Urinary bladder (tissue), 4 donors: ENCODE results near the gene DPP6. TPM values are rescaled to one million over a fixed set of nuclear protein-coding genes. Genes with fewer than 3 reads are reported as not detected.

Source experiments
- DNase-seq: peaks from one replicate; pipeline ENCODE4 v3.0.0-alpha.2; 2015; ENCODE audit errors: extremely low spot score
- H3K27ac ChIP-seq: one replicate; pipeline ENCODE4 v1.5.1; 2013; ENCODE audit warnings: low read depth, mild to moderate bottlenecking, moderate library complexity
- H3K36me3 ChIP-seq: one replicate; pipeline ENCODE4 v1.6.1; 2013; ENCODE audit warnings: mild to moderate bottlenecking, moderate library complexity; ENCODE audit not compliant: insufficient read depth
- H3K4me1 ChIP-seq: one replicate; pipeline ENCODE4 v1.6.1; 2013; ENCODE audit warnings: mild to moderate bottlenecking, moderate library complexity; ENCODE audit not compliant: insufficient read depth
- H3K4me3 ChIP-seq: one replicate; pipeline ENCODE4 v1.5.1; 2013; ENCODE audit warnings: low read depth, low read length
- whole genome bisulfite sequencing: extraction: QIAGEN DNeasy Blood & Tissue Kit; methylation state at CpG from one replicate; pipeline ENCODE4 v1.1.7; 2013; 5-methylcytosine and 5-hydroxymethylcytosine counted together
- polyA plus RNA-seq: library from polyadenylated mRNA; stranded (reverse); fragments of 200-250 nt; gene quantifications from one replicate; pipeline ENCODE4 v1.2.3, GENCODE V29; 2013
- total RNA-seq: library from RNA; depleted of rRNA; stranded (reverse); fragments of >200 nt; gene quantifications from one replicate; pipeline ENCODE4 v1.2.3, GENCODE V29; 2014
- donor health status: healthy with polysubstance abuse.
- donor health status: healthy.

DPP6 gene
- total and polyA plus RNA-seq, 2 donors: 1.2 to 2.4 TPM

DNA sequence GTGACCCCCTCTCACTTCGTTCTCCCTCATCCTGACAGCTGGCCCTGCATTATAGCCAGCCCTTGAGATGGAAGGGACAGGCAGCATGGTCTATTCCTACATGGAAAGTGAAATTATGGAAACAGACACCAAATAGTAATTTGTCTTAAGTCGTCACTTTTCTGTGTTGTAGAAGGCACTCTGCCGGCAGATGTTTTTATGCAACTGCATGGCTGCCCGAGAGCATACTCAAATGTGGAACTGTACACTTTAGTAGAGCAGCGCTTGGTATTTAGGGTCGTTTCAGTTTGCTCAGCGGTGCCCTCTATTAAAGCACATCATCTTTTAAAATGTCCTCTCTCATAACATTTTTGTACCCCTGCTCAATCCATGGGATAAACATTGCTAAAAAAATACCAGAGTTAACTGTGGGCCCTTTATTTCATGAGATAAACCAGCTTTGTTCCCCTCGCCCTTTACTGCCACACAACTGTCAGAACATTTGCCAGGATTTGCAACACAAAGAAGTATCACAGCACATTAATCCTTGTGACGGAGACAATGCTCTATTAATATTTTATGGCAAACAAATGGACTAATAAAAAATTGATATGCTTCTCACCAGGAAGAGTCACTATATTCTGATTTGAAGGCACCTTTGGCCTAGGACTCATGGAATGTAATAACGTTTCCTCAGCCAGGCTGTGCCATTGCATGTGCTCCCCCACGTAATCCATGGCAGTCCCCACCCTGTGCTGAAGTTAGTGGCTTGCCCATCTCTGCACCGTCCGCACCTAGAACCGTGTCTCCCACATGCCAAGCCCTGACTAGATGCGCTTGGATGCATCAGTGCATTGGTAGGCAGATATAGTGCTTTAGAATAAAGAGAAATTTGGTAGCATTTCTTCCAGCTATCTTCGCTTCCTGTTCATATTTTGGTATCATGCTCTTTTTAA, 729.4 kb downstream of the DPP6 start:
- no peak overlapping the region for H3K27ac ChIP-seq
- no peaks in the 10 kb centered on the region for H3K36me3 ChIP-seq
- H3K4me1 ChIP-seq: no peaks in the 10 kb centered on the region
- no peak overlapping the region for H3K4me3 ChIP-seq
- WGBS: 66% methylated on average over 16 of the region's 16 CpGs
- DNase-seq: no peak

DNA sequence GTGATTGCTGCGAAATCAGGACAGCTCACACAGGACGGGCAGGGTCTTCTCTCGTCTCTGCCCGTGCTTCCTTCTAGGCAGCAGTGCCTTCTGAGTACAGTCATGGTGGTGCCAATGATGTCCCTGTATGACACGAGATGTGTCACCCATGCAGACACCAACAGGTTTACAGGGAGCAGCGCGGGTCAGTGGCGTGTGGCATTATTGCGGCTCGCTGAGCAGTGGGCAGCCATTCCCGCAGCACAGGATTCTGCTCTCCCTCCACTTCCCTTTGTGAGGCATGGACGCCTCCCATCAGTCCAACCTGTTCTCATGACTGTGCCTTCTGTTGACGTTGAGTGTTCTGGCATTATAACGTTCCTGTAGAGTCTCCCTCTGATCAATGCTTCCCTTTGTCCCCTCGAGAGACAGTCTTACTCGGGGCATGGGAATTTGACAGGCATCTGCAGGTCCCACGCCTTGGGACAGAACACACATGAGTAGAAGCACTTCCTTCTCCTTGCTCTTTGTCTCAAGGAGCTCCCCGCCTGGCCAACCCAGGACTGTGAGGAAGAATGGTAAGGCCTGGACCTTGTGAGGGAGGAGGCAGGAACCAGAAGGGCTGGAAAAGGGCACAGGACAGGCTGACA, 731.2 kb downstream of the DPP6 start:
- DNase-seq: no peak
- Histone ChIP-seq H3K36me3 (no peaks in the 10 kb centered on the region), H3K4me1 (no peaks in the 10 kb centered on the region), H3K4me3 (no peak overlapping the region), H3K27ac (no peak overlapping the region)
- 86% methylated on average over 18 of the region's 18 CpGs for WGBS

DNA sequence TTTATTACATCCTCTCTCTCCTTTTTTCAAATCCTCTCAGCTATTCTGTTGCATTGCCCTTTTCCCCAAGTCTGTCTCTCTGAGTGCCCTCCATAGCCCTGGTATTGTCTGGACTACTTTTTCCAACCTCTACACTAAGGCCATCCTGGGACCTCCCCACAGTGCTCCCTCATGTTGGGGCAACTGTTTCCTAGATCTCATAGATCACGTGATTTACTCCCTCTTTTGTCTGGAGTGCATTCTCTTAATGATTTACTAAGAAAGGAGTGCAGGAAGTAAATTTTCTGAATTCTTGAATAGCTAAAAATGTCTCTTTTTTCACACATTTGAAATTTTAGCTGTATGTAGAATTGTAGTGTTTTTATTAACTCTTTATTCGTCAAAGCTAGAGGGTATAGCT, 733.7 kb downstream of the DPP6 start:
- Histone ChIP-seq H3K4me1 (no peaks in the 10 kb centered on the region), H3K4me3 (no peak overlapping the region), H3K27ac (no peak overlapping the region), H3K36me3 (no peaks in the 10 kb centered on the region)
- WGBS: 78% methylated on average over 2 of the region's 2 CpGs
- DNase-seq: no peak

DNA sequence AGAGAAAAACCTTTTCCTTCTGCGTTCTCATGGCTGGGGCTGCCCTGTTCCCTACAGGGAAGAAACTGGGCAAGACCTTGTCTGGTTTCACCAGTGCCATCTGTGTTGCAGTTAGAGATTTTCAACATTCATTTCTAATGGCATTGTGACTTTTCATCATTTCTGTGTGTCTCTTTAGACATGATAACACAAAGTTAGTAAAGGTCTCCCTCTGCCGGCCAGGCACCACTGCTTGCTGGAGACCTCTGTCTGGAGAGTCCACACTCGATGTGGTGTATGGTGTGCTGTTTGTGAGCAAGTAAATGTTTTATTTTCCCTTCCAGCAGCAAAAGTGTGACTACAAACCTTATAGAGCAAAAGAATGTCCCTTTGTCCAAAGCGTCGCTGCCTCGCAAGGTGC, 737.2 kb downstream of the DPP6 start:
- Histone ChIP-seq H3K4me1 (no peaks in the 10 kb centered on the region), H3K36me3 (no peaks in the 10 kb centered on the region), H3K4me3 (no peak overlapping the region), H3K27ac (no peak overlapping the region)
- WGBS: 66% methylated on average over 6 of the region's 6 CpGs
- DNase-seq: no peak

DNA sequence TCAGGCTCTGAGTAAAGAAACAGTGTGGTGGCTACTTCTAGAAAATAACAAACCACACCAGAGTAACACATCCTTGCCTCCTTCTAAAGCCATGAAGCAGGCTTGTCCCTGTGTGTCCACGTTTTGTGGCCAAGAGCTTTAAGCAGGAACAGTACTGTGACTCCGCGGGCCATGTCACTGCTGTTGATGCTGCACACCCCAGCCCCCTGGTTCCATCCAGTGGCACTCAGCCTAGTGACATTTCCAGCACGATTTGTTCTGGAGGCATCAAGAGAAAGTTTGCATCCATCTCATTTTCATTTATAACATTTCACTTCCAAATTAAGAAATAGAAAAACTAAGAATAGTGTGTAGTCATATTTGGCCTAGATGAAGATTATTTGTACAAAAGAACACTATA, 739.4 kb downstream of the DPP6 start:
- H3K36me3 ChIP-seq: no peaks in the 10 kb centered on the region
- 84% methylated on average over 4 of the region's 4 CpGs for WGBS
- DNase-seq: no peak
- no peak overlapping the region for H3K4me3 ChIP-seq
- H3K4me1 ChIP-seq: no peaks in the 10 kb centered on the region
- no peak overlapping the region for H3K27ac ChIP-seq

DNA sequence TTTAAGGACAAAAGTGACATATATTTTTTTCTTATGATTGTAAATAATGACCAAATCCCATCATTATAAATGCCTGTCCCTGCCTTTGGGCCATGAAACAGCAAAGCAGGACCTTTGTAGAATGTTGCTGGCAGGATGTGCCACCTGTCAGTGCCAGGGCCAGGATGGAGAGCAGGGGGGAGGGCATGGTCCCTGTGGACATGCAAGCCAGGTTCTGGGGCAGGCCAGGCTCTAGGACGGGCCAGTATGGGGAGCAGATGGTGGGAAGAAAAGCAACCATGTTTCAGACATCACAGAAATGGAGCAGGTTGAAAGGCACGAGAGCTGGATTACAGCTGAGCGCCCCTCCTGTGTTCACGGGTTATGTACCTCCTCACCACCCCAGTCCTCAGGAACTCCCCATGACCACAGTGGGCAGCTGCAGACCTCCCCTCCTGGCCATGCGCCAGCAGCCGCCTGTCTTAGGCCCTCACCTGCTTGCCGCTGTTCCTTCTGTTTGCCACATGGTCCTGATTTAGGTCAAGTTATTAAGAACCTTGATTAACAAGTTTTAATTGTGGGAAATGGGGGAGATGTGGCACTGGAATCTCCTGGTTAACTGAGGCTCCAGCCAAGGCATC, 740.3 kb downstream of the DPP6 start:
- Histone ChIP-seq H3K36me3 (no peaks in the 10 kb centered on the region), H3K4me1 (no peaks in the 10 kb centered on the region), H3K27ac (no peak overlapping the region), H3K4me3 (no peak overlapping the region)
- no peak for DNase-seq
- WGBS: 79% methylated on average over 7 of the region's 7 CpGs

DNA sequence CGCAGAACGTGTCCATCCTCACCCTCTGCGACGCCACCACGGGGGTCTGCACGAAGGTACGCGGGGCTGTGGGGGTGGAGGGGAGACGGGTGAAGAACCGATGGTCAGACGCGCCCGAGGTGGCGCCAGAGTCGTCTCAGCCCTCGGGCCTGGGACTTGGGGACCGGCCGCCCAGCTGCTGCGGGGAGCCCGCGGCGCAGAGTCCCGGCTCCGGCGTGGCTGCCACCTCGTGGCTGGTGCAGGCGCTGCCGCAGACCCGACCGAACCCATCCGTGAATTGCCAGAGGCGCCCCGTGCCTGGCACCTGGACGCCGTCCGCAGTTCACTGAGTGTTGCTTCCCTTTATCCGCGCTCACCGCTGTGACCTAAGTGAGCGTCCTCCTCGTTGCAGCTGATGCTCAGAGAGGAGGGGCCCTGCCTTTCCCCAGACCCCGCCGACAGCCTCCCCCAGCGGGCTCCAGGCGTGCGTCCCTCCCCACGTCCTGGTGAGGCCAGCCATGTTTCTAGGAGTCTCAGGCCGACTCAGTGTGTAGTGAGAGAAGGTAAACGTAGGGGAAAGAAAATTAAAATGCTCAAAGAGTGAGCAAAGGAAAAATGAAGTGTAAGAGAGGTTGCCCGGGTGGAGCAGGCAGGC, 742.1 kb downstream of the DPP6 start:
- 9% methylated on average over 50 of the region's 50 CpGs for WGBS
- no peaks in the 10 kb centered on the region for H3K4me1 ChIP-seq
- no peak overlapping the region for H3K4me3 ChIP-seq
- no peak overlapping the region for H3K27ac ChIP-seq
- no peak for DNase-seq
- no peaks in the 10 kb centered on the region for H3K36me3 ChIP-seq

DNA sequence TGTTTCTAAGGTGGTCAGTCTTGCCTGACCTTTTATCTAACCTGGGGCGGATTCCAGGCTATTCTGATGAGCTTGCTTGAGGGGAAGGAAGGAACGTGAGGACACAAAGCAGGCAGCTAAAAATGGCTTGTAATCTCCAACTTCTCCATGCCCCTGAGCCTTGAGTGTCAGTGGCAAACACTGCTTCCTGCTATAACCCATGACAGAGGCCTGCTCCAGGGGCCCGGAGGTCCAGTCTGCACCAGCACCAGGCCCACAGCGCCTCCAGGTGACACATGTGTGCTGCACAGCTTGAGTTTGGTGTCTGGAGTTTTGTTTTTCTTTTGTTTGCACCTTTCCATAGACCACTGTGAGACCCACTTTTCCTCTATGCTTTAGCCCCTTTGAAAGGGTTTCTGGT, 742.8 kb downstream of the DPP6 start:
- no peak overlapping the region for H3K27ac ChIP-seq
- no peaks in the 10 kb centered on the region for H3K4me1 ChIP-seq
- no peak for DNase-seq
- 65% methylated on average over 4 of the region's 4 CpGs for WGBS
- no peak overlapping the region for H3K4me3 ChIP-seq
- no peaks in the 10 kb centered on the region for H3K36me3 ChIP-seq

DNA sequence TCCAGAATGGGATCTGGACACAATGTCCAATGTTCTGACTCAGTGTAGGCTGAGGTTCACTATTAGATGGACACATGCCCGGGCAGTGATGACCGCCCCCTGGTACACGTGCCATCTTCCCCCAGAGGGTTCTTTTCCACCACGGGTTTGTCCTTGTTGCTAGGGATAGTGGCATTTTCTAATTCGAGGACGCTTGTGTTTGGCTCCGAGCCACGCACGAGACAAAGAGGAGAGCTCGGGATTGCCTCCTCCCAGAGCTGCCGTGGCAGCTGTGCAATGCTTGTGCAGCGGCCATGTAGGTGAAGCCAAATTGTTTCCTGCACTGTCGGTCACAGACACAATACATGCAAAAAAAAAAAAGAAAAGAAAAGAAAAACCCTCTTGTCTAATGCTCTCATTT, 743.2 kb downstream of the DPP6 start:
- H3K36me3 ChIP-seq: no peaks in the 10 kb centered on the region
- no peak overlapping the region for H3K27ac ChIP-seq
- no peak for DNase-seq
- no peaks in the 10 kb centered on the region for H3K4me1 ChIP-seq
- WGBS: 80% methylated on average over 13 of the region's 13 CpGs
- no peak overlapping the region for H3K4me3 ChIP-seq

DNA sequence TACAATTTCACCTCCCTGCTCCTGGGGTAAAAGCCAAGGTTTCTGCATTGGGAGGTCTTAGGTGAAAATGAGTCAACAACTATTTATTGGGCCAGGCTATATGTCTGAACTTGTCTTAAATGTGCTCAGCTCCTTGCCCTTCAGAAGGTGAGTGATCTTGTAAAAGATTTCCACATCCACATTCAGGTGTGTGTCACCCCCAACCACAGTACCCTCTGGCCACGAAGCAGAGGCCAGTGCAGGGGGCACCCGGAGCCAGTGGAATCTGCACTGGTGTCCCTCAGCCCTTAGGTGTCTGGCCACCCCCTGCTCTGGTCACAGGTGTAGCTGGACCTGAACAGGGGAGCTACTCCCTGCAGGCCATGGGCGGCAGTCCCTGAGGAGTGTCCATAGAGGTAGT, 752.3 kb downstream of the DPP6 start:
- no peak for DNase-seq
- no peaks in the 10 kb centered on the region for H3K4me1 ChIP-seq
- H3K27ac ChIP-seq: no peak overlapping the region
- no peak overlapping the region for H3K4me3 ChIP-seq
- 83% methylated on average over 3 of the region's 3 CpGs for WGBS
- no peaks in the 10 kb centered on the region for H3K36me3 ChIP-seq

DNA sequence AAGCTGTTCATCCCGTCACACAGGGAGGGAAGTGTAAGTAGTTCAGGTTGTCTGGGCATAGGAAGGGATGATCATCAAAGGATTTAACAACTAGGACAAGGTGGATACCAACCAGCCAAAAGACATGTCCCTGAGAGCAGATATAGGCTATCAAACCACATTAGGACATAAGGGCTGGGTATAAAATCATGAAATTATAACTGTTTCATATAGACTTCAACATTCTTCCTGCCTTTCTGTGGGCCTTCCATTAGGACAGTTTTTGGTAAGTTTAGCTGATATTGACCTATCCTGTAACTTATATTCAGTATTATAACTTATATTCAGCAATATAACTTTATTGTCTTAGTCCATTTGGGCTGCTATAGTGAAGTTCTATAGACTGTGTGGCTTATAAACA, 759.8 kb downstream of the DPP6 start:
- WGBS: 82% methylated on average over 1 of the region's 1 CpG
- Histone ChIP-seq H3K4me3 (no peak overlapping the region), H3K36me3 (no peaks in the 10 kb centered on the region), H3K27ac (no peak overlapping the region), H3K4me1 (no peaks in the 10 kb centered on the region)
- DNase-seq: no peak

DNA sequence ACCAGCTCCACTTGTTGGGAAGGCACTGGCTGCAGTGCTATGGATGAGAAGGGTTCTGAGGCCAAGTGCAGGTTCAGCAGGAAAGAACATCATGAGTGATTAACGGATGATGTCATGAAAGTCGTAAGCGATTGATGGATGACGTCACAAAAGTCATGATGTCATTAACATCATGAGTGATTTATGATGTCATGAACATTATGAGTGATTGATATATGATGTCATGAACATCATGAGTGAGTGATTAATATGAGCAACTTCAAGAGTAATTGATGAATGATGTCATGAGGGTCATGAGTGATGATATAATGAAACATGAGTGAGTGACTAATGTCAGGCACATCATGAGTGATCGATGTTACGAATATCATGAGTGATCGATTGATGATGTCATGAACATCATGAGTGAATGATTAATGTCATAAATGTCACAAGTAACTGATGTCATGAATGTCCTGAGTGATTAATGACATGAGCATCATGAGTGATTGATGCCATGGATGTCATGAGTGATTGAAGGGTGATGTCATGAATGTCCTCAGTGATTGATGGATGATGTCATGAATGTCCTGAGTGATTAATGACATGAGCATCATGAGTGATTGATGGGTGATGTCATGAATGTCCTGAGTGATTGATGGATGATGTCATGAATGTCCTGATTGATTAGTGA, 765.2 kb downstream of the DPP6 start:
- Histone ChIP-seq H3K36me3 (no peaks in the 10 kb centered on the region), H3K27ac (no peak overlapping the region), H3K4me1 (no peaks in the 10 kb centered on the region), H3K4me3 (no peak overlapping the region)
- DNase-seq: no peak
- WGBS: 81% methylated on average over 7 of the region's 7 CpGs

DNA sequence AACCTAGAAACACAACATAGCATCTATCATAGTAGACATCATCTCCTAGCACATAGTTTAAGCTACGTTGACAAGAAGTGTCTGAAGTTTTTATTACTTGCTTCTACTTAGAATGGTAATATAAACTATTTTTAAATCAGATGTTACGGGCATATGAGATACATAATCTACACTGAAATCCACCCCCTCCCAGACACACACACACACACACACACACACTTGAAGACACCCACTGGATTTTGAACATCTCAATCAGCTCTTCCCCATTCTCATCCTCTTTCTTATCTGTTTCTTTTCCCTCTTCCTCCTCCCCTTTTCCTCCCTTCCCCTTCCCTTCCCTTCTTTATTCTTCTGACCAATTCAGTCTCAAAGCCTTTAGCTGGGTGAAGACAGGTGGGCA, 774.8 kb downstream of the DPP6 start:
- WGBS: 26% methylated on average over 2 of the region's 2 CpGs
- no peak overlapping the region for H3K4me3 ChIP-seq
- H3K27ac ChIP-seq: no peak overlapping the region
- H3K36me3 ChIP-seq: no peaks in the 10 kb centered on the region
- H3K4me1 ChIP-seq: no peaks in the 10 kb centered on the region
- DNase-seq: no peak
